Measurements from ENCODE around the gene MAGEL2. TPM values are rescaled to one million over a fixed set of nuclear protein-coding genes. Genes with fewer than 3 reads are reported as not detected.

Gene MAGEL2
- total and polyA plus RNA-seq, 10 donors, result 0.02 to 1.9 (median 0.24) TPM; not detected in 1

Other genes with a start within 250 kb of the MAGEL2 start
- not detected for gene GOLGA6L2, start 200.6 kb downstream of the MAGEL2 start, total RNA-seq
- not detected for gene GOLGA6L2, start 200.6 kb downstream of the MAGEL2 start, polyA plus RNA-seq
- gene MKRN3, start 82.2 kb downstream of the MAGEL2 start, total RNA-seq, result 1 to 10 TPM in 3 of 7 donors, under 1 TPM in 3, not detected in 1; 0.32 to 3.5 (median 0.96) TPM
- under 1 TPM; 0.26 to 0.64 (median 0.39) TPM for gene MKRN3, start 82.2 kb downstream of the MAGEL2 start, polyA plus RNA-seq
- 10 to 100 TPM; 17.1 to 54.1 (median 30.7) TPM for gene NDN, start 39.4 kb upstream of the MAGEL2 start, total RNA-seq
- 10 to 100 TPM; 10.4 to 20.8 (median 16.2) TPM for gene NDN, start 39.4 kb upstream of the MAGEL2 start, polyA plus RNA-seq

Measured in spleen (tissue), 10 donors.